ENCODE measurements around the gene CSNK1G3. TPM values are rescaled to one million over a fixed set of nuclear protein-coding genes. Genes with fewer than 3 reads are reported as not detected.

The CSNK1G3 gene
- total and polyA plus RNA-seq, 10 donors, result 9.0 to 81.9 (median 51.6) TPM

- no peak for DNase-seq
- Histone ChIP-seq H3K4me1 (peaks cover 26 to 79% (median 52%) of the 10 kb centered on the region in 6 donors), H3K4me3 (no peak overlapping the region), H3K27ac (no peak overlapping the region), H3K27me3 (replicated peaks in 1 of 7) (no peaks in the 10 kb centered on the region), H3K36me3 (no peaks in the 10 kb centered on the region), H3K9me3 (no peaks in the 10 kb centered on the region)
- intact Hi-C loops (cut with DNase I; ENCODE audit: low total_unique reads), result loop anchor here (5.0 kb wide), 1 partner anchor 92 kb away; the partner anchor contains the start of gene CEP120
- 89 to 92% (median 92%) methylated on average over 5 of the region's 5 CpGs for WGBS, 5 donors
- TF ChIP-seq CTCF (IDR thresholded peaks at IDR 0.05 in 8 of 11, conservative IDR thresholded peaks at IDR 0.05 in 3 of 11) (no peak), POLR2A (IDR thresholded peaks at IDR 0.05) (no peak), POLR2AphosphoS5 (IDR thresholded peaks at IDR 0.05) (no peak)
Observed at GRCh38 chr5:123514615-123515355, 2.8 kb downstream of the CSNK1G3 start.

- Histone ChIP-seq H3K4me1 (peaks cover 26 to 90% (median 59%) of the 10 kb centered on the region in 6 donors), H3K36me3 (no peaks in the 10 kb centered on the region), H3K27ac (peak overlapping the region in 1 of 8 donors; percentile 21), H3K4me3 (no peak overlapping the region), H3K27me3 (replicated peaks in 1 of 7) (no peaks in the 10 kb centered on the region), H3K9me3 (no peaks in the 10 kb centered on the region)
- DNase-seq, result no peak
- 46 to 63% (median 56%) methylated on average over 3 of the region's 3 CpGs for WGBS, 5 donors
- no peak for TF ChIP-seq POLR2AphosphoS5 (IDR thresholded peaks at IDR 0.05)
- TF ChIP-seq POLR2A (IDR thresholded peaks at IDR 0.05), result no peak
- no peak for TF ChIP-seq CTCF (IDR thresholded peaks at IDR 0.05 in 8 of 11, conservative IDR thresholded peaks at IDR 0.05 in 3 of 11)
- intact Hi-C loops (cut with DNase I; ENCODE audit: low total_unique reads), result no loop called here
Observed at GRCh38 chr5:123515904-123516303, 3.9 kb downstream of the CSNK1G3 start.

- TF ChIP-seq POLR2AphosphoS5 (IDR thresholded peaks at IDR 0.05) (no peak), CTCF (IDR thresholded peaks at IDR 0.05 in 8 of 11, conservative IDR thresholded peaks at IDR 0.05 in 3 of 11) (no peak), POLR2A (IDR thresholded peaks at IDR 0.05) (no peak)
- Histone ChIP-seq H3K36me3 (no peaks in the 10 kb centered on the region), H3K27me3 (replicated peaks in 1 of 7) (no peaks in the 10 kb centered on the region), H3K27ac (peak overlapping the region in 4 of 8 donors; percentile 4 to 69 (median 42)), H3K4me3 (no peak overlapping the region), H3K4me1 (peaks cover 26 to 97% (median 69%) of the 10 kb centered on the region in 6 donors), H3K9me3 (no peaks in the 10 kb centered on the region)
- no peak for DNase-seq
- 54 to 74% (median 61%) methylated on average over 3 of the region's 3 CpGs for WGBS, 5 donors
- intact Hi-C loops (cut with DNase I; ENCODE audit: low total_unique reads), result no loop called here
Observed at GRCh38 chr5:123517476-123517875, 5.5 kb downstream of the CSNK1G3 start.

- DNase-seq, result no peak
- H3K4me3 ChIP-seq, result no peak overlapping the region
- H3K27ac ChIP-seq, result peak overlapping the region in 4 of 8 donors; percentile 20 to 69 (median 38)
- H3K36me3 ChIP-seq, result no peaks in the 10 kb centered on the region
- intact Hi-C loops (cut with DNase I; ENCODE audit: low total_unique reads), result no loop called here
- peaks cover 24 to 100% (median 72%) of the 10 kb centered on the region in 6 donors for H3K4me1 ChIP-seq
- no peaks in the 10 kb centered on the region for H3K9me3 ChIP-seq
- no peaks in the 10 kb centered on the region for H3K27me3 ChIP-seq (replicated peaks in 1 of 7)
- TF ChIP-seq POLR2A (IDR thresholded peaks at IDR 0.05), result no peak
- no peak for TF ChIP-seq CTCF (IDR thresholded peaks at IDR 0.05 in 8 of 11, conservative IDR thresholded peaks at IDR 0.05 in 3 of 11)
- no peak for TF ChIP-seq POLR2AphosphoS5 (IDR thresholded peaks at IDR 0.05)
Observed at GRCh38 chr5:123518111-123518510, 6.1 kb downstream of the CSNK1G3 start.

All from spleen (tissue), 11 donors.